Measurements from ENCODE around the gene YBEY.
"Not testable (repeated sequence)": the region's sequence is repeated elsewhere in the genome, so short reads cannot be mapped to it uniquely, and the experiment has no call there.

The YBEY gene, protein sequence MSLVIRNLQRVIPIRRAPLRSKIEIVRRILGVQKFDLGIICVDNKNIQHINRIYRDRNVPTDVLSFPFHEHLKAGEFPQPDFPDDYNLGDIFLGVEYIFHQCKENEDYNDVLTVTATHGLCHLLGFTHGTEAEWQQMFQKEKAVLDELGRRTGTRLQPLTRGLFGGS

GRCh38 chr21:46285761-46286647 is at the start of gene YBEY:
TSS of gene YBEY (plus strand) at chr21:46286342. CDS start at chr21:46286914, 572 bp downstream.
- peak; percentile 92 for DNase-seq

- no peak for DNase-seq
These were observed 48.7 kb upstream of the YBEY start for GRCh38 chr21:46237474-46237873.

DNA sequence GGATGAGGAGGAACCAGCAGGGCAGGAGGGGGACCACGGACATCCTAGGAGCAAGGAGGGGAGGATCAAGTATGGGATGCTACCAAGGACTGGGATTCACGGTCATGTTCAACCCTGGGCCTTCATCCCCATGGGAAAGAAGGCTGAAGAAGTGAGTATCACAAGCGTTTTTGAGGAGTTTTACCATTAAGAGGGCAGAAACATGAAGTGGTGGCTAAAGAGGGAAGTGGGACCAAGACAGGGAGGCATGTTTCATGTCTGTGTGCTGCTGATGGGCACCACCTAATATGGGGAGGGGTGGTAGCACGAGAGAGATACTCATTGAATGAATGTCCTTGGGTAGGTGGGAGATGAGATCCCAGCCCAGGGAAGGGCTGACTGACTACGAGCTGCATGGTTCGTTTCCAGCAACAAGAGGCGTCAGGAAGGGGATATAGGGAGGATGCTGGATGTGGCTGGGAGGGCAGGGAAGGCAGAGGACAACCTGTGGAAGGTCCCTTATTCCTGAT is 46.3 kb upstream of the YBEY start:
- DNase-seq = no peak

- not testable (repeated sequence) for DNase-seq
These were observed 44.6 kb upstream of the YBEY start for GRCh38 chr21:46241577-46241976.

DNA sequence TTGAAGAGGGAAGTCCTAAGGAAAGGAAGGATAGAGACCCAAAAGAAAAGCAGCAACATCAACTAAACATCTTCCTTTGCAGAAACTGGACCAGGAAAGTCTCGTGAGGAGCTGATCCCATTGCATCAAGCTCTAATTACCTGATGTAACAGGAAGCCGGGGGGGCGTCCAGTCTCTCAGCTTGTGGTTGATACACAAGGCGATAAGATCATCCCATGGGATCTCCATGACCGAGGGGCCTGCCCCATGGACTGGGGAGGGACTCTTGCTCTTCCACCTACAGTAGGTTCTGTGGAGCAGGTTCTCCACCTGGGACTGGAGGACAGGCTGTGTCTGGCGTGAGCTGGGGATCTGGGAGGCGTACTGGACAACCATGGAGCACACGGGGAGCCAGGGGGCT is 42.8 kb upstream of the YBEY start:
- DNase-seq = no peak

DNA sequence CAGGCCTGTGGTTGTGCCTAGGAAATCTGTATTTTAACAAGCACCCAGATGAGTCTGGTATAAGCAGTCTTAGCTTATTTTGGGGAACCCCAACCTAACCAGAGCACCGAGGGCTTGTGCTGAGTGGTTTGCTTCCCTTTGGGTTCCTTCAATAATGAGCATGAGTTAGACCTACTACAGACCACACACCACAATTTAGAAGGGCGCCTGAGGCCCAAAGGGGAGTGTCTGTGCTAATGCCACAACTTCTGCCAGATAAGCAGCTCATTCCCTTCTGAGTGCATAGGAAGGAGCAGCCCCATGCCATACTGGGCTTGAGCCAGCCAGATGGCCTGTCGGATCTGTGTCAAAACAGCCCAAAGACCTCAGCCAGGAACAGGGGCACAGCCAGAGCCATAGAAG is 42.2 kb upstream of the YBEY start:
- DNase-seq = no peak

- DNase-seq = no peak
These were observed 41.5 kb upstream of the YBEY start for GRCh38 chr21:46244602-46245001.

DNA sequence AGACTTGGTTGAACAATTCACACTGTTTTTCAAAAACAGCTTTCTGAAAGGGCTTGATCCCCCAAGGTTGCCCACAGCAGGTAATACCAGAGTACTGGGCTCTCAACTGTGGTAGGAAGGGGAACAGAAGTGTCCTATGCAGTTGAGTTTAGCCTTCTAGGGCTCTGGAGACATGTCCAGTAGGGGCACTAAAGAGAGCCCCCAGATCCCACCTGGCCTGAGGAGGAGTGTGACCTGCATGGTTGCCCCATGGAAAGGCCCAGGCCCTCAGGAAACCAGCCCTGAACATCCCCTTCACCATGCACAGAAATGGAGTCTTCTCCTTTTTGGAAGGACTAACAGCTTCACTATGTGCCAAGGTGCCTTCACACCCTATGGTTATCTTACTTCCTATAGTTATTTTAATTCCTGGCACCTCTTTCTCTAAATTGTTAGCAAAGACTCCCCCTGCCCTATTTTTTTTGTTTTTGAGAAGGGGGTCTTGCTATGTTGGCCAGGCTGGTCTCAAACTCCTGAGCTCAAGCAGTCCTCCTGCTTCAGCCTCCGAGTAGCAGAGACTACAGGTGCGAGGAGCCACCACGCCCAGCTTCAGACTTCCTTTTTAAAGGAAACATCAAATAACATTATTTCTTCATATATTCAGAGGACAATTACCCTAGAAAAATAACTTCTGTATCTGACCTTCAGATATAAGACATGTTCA is 40.8 kb upstream of the YBEY start:
- no peak for DNase-seq

DNA sequence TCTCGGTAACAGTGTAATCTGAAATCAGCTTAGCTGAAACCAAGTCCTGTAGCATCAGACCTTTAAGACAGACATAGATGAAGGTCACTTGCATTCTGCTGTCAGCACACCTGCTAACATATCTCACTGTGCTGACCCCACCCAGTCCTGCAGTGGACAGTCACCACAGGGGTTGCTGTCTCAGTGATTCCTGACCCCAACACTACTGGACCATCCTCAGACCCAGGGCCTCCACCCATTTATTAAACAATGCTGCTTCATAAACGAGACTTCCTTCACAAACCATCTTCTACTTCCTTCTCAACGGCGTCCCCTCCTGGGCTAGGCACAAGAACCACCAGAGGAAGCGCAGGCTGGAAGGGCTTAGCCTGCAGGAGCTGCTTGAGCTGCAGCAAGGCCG is 39.8 kb upstream of the YBEY start:
- DNase-seq = no peak

GRCh38 chr21:46247699-46248421 is 38.3 kb upstream of the YBEY start:
- no peak for DNase-seq

- DNase-seq = no peak
These were observed 37.7 kb upstream of the YBEY start for GRCh38 chr21:46248422-46248782.

DNA sequence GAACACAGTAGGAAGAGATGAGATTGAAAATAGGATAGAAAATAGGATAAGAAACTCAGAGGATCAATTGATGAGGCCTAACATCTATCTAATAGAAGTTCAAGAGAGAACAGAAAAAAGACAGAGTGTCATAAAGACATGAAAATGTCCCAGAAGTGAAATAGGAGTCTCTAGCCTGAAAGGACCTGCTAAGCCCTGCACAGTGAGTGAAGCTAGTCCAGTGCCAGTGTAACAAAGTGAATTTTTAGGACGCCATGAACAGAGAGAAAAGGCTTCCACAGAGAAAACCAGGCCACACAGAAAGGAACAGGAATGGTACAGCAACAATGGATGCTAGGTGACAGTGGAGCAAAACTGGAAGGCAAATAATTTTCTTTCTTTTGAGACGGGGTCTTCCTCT is 37.3 kb upstream of the YBEY start:
- DNase-seq = no peak

- no peak for DNase-seq
These were observed 35.9 kb upstream of the YBEY start for GRCh38 chr21:46250146-46250725.

DNA sequence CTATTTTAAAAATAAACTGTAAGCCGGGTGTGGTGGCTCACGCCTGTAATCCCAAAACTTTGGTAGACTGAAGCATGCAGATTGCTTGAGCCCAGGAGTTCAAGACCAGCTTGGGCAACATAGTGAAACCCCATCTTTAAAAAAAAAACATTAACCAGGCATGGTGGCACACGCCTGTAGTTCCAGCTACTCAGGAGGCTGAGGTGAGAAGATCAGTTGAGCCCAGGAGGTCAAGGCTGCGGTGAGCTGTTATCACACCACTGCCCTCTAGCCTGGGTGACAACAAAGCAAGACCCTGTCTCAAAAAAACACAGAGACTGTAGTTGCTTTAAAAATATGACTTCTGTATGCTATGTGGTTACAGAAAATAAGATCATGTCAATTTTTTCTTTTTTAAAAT is 33.3 kb upstream of the YBEY start:
- no peak for DNase-seq

DNA sequence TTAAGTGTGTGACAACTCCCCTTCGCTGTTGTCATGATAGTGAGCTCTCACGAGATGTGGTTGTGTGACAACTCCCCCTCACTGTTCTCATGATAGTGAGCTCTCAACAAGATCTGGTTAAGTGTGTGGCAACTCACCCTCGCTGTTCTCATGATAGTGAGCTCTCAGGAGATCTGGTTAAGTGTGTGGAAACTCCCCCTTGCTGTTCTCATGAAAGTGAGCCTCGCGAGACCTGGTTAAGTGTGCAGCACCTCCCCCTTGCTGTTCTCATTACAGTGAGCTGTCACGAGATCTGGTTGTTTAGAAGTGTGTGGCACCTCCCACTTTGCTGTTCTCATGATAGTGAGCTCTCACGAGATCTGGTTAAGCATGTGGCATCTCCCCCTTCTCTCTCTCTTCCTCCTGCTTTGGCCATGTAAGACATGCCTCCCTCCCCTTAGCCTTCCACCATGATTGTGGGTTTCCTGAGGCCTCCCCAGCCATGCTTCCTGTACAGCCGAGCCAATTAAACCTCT is 32.5 kb upstream of the YBEY start:
- DNase-seq = peak; percentile 64

- DNase-seq = no peak
These were observed 31.8 kb upstream of the YBEY start for GRCh38 chr21:46254208-46254975.

DNA sequence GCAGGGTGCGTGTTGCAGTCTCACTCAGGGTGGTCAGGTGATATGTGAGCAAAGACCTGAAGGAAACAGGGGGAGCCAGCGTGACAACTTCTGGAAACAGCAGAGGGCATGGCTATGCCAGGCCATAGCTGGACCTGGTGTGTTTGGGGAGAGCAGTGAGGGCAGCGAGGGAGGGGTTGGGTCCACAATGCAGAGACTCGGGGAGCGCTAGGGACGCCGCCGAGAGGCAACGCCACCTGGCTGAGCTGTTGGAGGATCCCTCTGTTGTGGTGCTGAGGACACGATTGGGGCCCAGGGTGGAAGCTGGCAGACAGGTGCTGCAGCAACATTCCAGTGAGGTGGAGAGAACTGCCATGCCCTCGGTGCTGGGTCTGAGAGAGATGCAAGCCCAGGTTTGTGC is 31.0 kb upstream of the YBEY start:
- DNase-seq = no peak

GRCh38 chr21:46255758-46256337 is 30.3 kb upstream of the YBEY start:
- no peak for DNase-seq

DNA sequence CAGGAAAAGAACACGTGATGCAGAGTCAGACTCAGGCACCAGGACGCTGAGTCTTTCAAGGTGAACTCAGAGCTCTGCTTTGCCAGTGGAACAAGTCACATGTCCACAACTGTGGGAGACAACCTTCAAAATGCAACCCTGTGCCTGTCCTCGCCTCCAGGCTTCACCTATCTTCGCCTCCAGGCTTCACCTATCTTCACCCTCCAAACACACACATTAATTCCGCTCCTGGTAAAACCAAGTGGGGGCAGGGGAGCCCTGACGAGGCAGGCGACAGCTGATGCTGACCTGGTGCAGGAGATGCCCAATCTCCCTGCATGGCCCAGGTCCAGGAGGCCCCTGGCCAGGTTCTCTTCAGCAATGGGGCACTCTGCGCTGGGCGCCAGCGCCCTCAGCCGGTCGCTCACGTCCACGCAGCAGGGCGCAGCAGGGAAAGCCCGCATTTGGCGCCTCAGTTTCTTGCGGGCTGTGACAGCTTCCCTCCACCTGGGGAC is 29.6 kb upstream of the YBEY start:
- no peak for DNase-seq

- DNase-seq = no peak
These were observed 22.0 kb upstream of the YBEY start for GRCh38 chr21:46264046-46264689.
